Mesothelial cell of epicardium (in vitro differentiated cells): Measurements from ENCODE around the gene TSKU. TPM values are rescaled to one million over a fixed set of nuclear protein-coding genes. Genes with fewer than 3 reads are reported as not detected.
A peak's percentile ranks its signal among the peaks of the same experiment; 100 is the strongest.

ENCODE experiments used
- DNase-seq, 2 experiments: peaks; one replicate each; pipeline ENCODE4 v3.0.0; 2021; ENCODE audit warnings: low spot score in 2 of 2; ENCODE audit not compliant: unreplicated experiment in 2 of 2
- H3K27ac Mint-ChIP-seq: 2 replicates; pipeline ENCODE4 v1.8.0; 2021; ENCODE audit warnings: mixed read lengths
- H3K27me3 Mint-ChIP-seq: 2 replicates; pipeline ENCODE4 v1.8.0; 2021; ENCODE audit warnings: low read depth, mixed read lengths
- H3K36me3 Mint-ChIP-seq: 2 replicates; pipeline ENCODE4 v1.8.0; 2021; ENCODE audit warnings: mixed read lengths
- H3K4me1 Mint-ChIP-seq: 2 replicates; pipeline ENCODE4 v1.8.0; 2021; ENCODE audit warnings: mixed read lengths
- H3K4me3 Mint-ChIP-seq: 2 replicates; pipeline ENCODE4 v1.8.0; 2021; ENCODE audit warnings: mild to moderate bottlenecking, moderate library complexity, mixed read lengths
- H3K9me3 Mint-ChIP-seq: 2 replicates; pipeline ENCODE4 v1.8.0; 2021; ENCODE audit warnings: mixed read lengths
- total RNA-seq: library from RNA; stranded (reverse); gene quantifications from 3 replicates; pipeline ENCODE4 v1.2.1, GENCODE V29; 2021
- TF ChIP-seq, protein P1 (sequence below): fragments of 200-600 bp; sonication (generic); IDR thresholded peaks from one replicate; pipeline ENCODE4 v1.5.0; 2021; ENCODE audit warnings: antibody characterized with exemption; ENCODE audit not compliant: unreplicated experiment

Gene TSKU
- total RNA-seq, 1 donor from 2014 or later, result 42.8 TPM

DNA sequence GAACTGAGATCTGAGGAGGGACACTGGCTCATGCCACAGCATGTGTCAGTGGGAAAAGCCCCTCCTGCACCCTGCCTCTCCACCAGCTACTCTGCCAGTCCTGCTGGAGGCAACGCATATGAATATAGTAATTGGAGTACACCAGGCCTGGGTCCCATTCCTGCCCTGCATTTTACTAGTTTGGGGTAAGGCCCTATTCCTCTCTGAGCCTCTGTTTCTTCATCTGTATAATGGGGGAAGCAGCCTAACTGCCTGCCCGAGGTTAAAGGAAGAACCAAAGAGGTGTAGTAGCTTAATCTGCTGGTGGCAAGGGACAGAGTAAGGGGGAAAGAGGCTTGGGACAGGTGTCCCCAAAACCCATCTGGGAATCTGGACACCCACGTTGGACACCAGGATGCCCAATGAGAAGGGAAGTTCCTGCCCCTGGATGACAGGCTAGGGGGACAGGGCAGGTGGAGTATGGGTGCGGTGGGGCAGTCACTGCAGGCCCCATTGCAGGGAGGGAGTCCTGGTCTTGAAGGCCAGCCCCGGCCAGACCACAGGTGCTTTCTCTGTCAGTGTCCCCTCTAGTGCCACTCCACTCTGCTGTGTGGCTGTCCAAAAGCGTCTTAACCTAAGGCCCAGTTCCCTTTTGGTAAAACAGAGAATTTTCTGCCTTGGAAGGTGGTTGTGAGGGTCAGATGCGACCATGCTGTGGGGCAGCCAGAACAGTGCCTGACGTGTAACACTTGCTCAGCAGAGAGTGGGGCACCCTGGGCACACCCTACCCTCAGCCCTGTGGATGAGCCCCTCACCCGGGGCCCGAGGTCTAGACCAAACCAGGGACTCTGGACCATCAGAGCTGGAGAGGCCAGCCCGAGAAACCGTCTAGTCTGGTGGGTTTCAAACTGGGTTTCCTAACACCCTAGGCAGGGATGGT is 11.5 kb downstream of the TSKU start:
- no peak for DNase-seq
- Mint-ChIP-seq H3K4me3 (no peak overlapping the region), H3K4me1 (peaks cover 18% of the 10 kb centered on the region)

DNA sequence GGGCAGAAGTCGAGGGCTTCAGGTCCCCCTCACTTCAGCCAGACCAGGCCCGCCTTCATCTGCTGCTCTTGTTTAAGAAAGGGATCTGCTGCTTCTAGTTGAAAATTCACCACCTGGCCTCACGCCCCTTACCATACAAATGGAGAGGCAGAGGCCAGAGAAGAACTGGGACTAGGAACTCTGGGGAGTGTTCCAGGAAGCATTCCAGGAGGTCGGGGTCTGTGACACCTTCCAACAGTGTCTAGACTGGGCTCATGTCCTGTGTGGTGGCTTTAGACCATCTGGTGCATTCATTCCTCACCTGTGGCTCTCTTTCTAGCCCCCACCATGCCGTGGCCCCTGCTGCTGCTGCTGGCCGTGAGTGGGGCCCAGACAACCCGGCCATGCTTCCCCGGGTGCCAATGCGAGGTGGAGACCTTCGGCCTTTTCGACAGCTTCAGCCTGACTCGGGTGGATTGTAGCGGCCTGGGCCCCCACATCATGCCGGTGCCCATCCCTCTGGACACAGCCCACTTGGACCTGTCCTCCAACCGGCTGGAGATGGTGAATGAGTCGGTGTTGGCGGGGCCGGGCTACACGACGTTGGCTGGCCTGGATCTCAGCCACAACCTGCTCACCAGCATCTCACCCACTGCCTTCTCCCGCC is 12.3 kb downstream of the TSKU start:
- H3K27me3 Mint-ChIP-seq, result no peaks in the 10 kb centered on the region
- no peak overlapping the region for H3K4me3 Mint-ChIP-seq
- H3K4me1 Mint-ChIP-seq, result peaks cover 18% of the 10 kb centered on the region
- H3K9me3 Mint-ChIP-seq, result peaks cover 14% of the 10 kb centered on the region
- no peak for DNase-seq
- H3K27ac Mint-ChIP-seq, result peak overlapping the region; percentile 67
- peaks cover 23% of the 10 kb centered on the region for H3K36me3 Mint-ChIP-seq
- TF ChIP-seq, protein P1, sequence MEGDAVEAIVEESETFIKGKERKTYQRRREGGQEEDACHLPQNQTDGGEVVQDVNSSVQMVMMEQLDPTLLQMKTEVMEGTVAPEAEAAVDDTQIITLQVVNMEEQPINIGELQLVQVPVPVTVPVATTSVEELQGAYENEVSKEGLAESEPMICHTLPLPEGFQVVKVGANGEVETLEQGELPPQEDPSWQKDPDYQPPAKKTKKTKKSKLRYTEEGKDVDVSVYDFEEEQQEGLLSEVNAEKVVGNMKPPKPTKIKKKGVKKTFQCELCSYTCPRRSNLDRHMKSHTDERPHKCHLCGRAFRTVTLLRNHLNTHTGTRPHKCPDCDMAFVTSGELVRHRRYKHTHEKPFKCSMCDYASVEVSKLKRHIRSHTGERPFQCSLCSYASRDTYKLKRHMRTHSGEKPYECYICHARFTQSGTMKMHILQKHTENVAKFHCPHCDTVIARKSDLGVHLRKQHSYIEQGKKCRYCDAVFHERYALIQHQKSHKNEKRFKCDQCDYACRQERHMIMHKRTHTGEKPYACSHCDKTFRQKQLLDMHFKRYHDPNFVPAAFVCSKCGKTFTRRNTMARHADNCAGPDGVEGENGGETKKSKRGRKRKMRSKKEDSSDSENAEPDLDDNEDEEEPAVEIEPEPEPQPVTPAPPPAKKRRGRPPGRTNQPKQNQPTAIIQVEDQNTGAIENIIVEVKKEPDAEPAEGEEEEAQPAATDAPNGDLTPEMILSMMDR, result no peak

More for the DNA sequence above, 11.5 kb downstream of the TSKU start:
- H3K27me3 Mint-ChIP-seq, result no peaks in the 10 kb centered on the region
- H3K9me3 Mint-ChIP-seq, result peaks cover 16% of the 10 kb centered on the region
- TF ChIP-seq, protein P1, result no peak
- no peak overlapping the region for H3K27ac Mint-ChIP-seq
- H3K36me3 Mint-ChIP-seq, result peaks cover 25% of the 10 kb centered on the region

DNA sequence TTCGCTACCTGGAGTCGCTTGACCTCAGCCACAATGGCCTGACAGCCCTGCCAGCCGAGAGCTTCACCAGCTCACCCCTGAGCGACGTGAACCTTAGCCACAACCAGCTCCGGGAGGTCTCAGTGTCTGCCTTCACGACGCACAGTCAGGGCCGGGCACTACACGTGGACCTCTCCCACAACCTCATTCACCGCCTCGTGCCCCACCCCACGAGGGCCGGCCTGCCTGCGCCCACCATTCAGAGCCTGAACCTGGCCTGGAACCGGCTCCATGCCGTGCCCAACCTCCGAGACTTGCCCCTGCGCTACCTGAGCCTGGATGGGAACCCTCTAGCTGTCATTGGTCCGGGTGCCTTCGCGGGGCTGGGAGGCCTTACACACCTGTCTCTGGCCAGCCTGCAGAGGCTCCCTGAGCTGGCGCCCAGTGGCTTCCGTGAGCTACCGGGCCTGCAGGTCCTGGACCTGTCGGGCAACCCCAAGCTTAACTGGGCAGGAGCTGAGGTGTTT is 12.8 kb downstream of the TSKU start:
- H3K36me3 Mint-ChIP-seq, result peaks cover 17% of the 10 kb centered on the region
- no peak overlapping the region for H3K27ac Mint-ChIP-seq
- DNase-seq, result no peak
- H3K27me3 Mint-ChIP-seq, result no peaks in the 10 kb centered on the region
- H3K4me1 Mint-ChIP-seq, result peaks cover 18% of the 10 kb centered on the region
- H3K9me3 Mint-ChIP-seq, result peaks cover 8% of the 10 kb centered on the region
- H3K4me3 Mint-ChIP-seq, result no peak overlapping the region
- TF ChIP-seq, protein P1, result no peak

DNA sequence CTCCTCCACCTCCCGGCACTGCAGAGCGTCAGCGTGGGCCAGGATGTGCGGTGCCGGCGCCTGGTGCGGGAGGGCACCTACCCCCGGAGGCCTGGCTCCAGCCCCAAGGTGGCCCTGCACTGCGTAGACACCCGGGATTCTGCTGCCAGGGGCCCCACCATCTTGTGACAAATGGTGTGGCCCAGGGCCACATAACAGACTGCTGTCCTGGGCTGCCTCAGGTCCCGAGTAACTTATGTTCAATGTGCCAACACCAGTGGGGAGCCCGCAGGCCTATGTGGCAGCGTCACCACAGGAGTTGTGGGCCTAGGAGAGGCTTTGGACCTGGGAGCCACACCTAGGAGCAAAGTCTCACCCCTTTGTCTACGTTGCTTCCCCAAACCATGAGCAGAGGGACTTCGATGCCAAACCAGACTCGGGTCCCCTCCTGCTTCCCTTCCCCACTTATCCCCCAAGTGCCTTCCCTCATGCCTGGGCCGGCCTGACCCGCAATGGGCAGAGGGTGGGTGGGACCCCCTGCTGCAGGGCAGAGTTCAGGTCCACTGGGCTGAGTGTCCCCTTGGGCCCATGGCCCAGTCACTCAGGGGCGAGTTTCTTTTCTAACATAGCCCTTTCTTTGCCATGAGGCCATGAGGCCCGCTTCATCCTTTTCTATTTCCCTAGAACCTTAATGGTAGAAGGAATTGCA is 13.5 kb downstream of the TSKU start:
- no peak for DNase-seq
- Mint-ChIP-seq H3K36me3 (peaks cover 14% of the 10 kb centered on the region), H3K9me3 (peaks cover 6% of the 10 kb centered on the region), H3K27me3 (no peaks in the 10 kb centered on the region), H3K27ac (no peak overlapping the region), H3K4me1 (peaks cover 18% of the 10 kb centered on the region), H3K4me3 (no peak overlapping the region)
- TF ChIP-seq, protein P1, result no peak

DNA sequence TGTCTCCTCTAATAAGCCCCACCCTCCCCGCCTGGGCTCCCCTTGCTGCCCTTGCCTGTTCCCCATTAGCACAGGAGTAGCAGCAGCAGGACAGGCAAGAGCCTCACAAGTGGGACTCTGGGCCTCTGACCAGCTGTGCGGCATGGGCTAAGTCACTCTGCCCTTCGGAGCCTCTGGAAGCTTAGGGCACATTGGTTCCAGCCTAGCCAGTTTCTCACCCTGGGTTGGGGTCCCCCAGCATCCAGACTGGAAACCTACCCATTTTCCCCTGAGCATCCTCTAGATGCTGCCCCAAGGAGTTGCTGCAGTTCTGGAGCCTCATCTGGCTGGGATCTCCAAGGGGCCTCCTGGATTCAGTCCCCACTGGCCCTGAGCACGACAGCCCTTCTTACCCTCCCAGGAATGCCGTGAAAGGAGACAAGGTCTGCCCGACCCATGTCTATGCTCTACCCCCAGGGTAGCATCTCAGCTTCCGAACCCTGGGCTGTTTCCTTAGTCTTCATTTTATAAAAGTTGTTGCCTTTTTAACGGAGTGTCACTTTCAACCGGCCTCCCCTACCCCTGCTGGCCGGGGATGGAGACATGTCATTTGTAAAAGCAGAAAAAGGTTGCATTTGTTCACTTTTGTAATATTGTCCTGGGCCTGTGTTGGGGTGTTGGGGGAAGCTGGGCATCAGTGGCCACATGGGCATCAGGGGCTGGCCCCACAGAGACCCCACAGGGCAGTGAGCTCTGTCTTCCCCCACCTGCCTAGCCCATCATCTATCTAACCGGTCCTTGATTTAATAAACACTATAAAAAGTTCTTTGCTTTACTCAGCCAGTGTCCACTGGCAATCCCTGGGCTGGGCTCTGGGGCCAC is 14.4 kb downstream of the TSKU start:
- Mint-ChIP-seq H3K27ac (no peak overlapping the region), H3K9me3 (no peaks in the 10 kb centered on the region), H3K36me3 (peaks cover 5% of the 10 kb centered on the region), H3K4me1 (peaks cover 15% of the 10 kb centered on the region), H3K27me3 (no peaks in the 10 kb centered on the region), H3K4me3 (no peak overlapping the region)
- TF ChIP-seq, protein P1, result no peak
- no peak for DNase-seq
